Activated CD8-positive, alpha-beta memory T cell treated with anti-CD3 and anti-CD28 coated beads, Interleukin-2, amount 50 U/mL, for 24 hours (primary cell): ENCODE data around the gene TCF7L1.
"Not testable (repeated sequence)": the region's sequence is repeated elsewhere in the genome, so short reads cannot be mapped to it uniquely, and the experiment has no call there.

Experiments
- DNase-seq: peaks from one replicate; pipeline ENCODE4 v3.0.0-alpha.2; 2020; ENCODE audit errors: extremely low read depth

TCF7L1 gene

GRCh38 chr2:85132834-85133637 is at the start of gene TCF7L1:
Gene TCF7L1 (plus strand): TSS chr2:85133392. CDS start chr2:85133685, 293 bp downstream.
- no peak for DNase-seq

GRCh38 chr2:85085563-85085962 is 47.6 kb upstream of the TCF7L1 start:
- DNase-seq: no peak

- no peak for DNase-seq
Observed at GRCh38 chr2:85087541-85087940, 45.7 kb upstream of the TCF7L1 start.

GRCh38 chr2:85088921-85089320 is 44.3 kb upstream of the TCF7L1 start:
- DNase-seq: no peak

- no peak for DNase-seq
Observed at GRCh38 chr2:85089585-85089984, 43.6 kb upstream of the TCF7L1 start.

- DNase-seq: no peak
Observed at GRCh38 chr2:85091838-85092237, 41.4 kb upstream of the TCF7L1 start.

GRCh38 chr2:85095094-85095493 is 38.1 kb upstream of the TCF7L1 start:
- DNase-seq: no peak

GRCh38 chr2:85096616-85097015 is 36.6 kb upstream of the TCF7L1 start:
- DNase-seq: no peak

GRCh38 chr2:85104228-85104627 is 29.0 kb upstream of the TCF7L1 start:
- no peak for DNase-seq

GRCh38 chr2:85106489-85107180 is 26.6 kb upstream of the TCF7L1 start:
- no peak for DNase-seq

- no peak for DNase-seq
Observed at GRCh38 chr2:85110991-85111560, 22.1 kb upstream of the TCF7L1 start.

GRCh38 chr2:85111819-85112281 is 21.3 kb upstream of the TCF7L1 start:
- DNase-seq: no peak

- no peak for DNase-seq
Observed at GRCh38 chr2:85112906-85113625, 20.1 kb upstream of the TCF7L1 start.

- no peak for DNase-seq
Observed at GRCh38 chr2:85114586-85115330, 18.4 kb upstream of the TCF7L1 start.

GRCh38 chr2:85116207-85116606 is 17.0 kb upstream of the TCF7L1 start:
- DNase-seq: no peak

GRCh38 chr2:85119900-85120299 is 13.3 kb upstream of the TCF7L1 start:
- DNase-seq: no peak

GRCh38 chr2:85120363-85120762 is 12.8 kb upstream of the TCF7L1 start:
- no peak for DNase-seq

- not testable (repeated sequence) for DNase-seq
Observed at GRCh38 chr2:85126462-85126861, 6.7 kb upstream of the TCF7L1 start.

- DNase-seq: no peak
Observed at GRCh38 chr2:85129861-85130260, 3.3 kb upstream of the TCF7L1 start.

- no peak for DNase-seq
Observed at GRCh38 chr2:85130407-85130806, 2.8 kb upstream of the TCF7L1 start.

- no peak for DNase-seq
Observed at GRCh38 chr2:85131116-85131515, 2.1 kb upstream of the TCF7L1 start.
